NCI-H2227 (cell line): ENCODE data around the gene CD180.

Source experiments
- DNase-seq: peaks from one replicate; lab custom pipeline; 2025; ENCODE audit not compliant: unreplicated experiment; lab: John Stamatoyannopoulos, UW

Gene CD180

GRCh38 chr5:67196537-67197059, at the start of gene CD180:
Gene CD180, minus strand, starts transcription at chr5:67196799. Its CDS starts 158 bp downstream, at chr5:67196641.
- no peak for DNase-seq

DNA sequence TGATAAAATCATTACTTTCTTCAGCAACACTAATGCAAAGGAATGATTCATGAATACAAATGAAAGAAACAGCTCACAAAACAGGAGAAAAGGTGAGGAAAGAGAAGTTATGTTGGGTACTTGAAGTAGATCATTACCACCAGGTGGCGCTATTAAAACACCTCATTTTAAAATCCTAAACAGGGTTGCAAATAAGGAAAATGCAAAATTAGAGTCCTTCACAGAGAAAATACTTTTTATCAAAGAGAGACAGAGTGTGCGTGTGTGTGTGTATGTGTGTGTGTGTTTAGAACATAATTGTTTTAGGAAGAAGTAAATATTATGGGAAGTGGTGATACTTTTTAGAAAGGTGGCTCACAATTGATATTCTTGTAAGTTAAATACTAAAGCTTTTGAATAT, 49.5 kb upstream of the CD180 start:
- DNase-seq = peak; percentile 67

GRCh38 chr5:67245259-67245846, 48.8 kb upstream of the CD180 start:
- no peak for DNase-seq

GRCh38 chr5:67244345-67244793, 47.8 kb upstream of the CD180 start:
- no peak for DNase-seq

GRCh38 chr5:67243944-67244343, 47.3 kb upstream of the CD180 start:
- DNase-seq = no peak

- no peak for DNase-seq
These were observed 46.8 kb upstream of the CD180 start for GRCh38 chr5:67243349-67243748.

DNA sequence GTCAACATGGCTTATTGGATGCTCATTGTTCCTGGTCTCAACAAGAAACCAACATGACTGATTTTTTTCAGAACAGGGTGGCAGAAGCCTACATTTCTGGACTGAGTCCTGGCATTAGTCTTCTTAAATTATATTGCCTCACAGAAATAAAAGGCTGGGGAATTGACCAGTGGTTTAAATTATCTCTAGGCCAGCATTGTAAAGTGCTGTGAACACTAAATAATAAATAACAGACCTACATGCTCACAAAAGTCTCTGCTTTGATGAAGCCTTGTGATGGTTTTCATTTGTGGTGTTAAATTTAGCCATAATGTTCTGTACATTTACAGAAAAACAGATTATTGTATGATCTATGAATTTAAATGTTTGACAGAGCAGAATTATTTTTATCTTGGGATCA, 44.7 kb upstream of the CD180 start:
- DNase-seq = no peak

DNA sequence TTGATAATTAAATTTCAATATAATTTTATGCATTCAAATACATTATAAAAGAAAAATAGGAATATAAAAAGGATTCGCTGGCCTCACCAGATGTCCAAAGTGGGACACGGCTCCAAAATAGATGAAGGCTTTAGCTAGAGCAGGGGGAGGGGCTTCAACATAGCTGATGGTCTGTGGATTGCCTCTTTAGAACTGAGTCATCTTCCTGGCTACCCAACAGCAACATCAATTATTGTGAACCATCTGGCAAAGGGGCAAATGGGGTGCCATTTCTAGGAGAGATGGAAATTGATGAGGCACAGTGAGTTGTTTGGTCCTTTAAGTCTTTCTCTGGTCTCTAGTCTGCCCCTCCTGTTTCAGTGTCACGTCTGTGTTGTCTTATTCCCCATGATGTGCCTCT, 44.2 kb upstream of the CD180 start:
- DNase-seq = no peak

- DNase-seq = no peak
These were observed 43.5 kb upstream of the CD180 start for GRCh38 chr5:67240065-67240464.

- DNase-seq = no peak
These were observed 41.6 kb upstream of the CD180 start for GRCh38 chr5:67238191-67238590.

- DNase-seq = no peak
These were observed 39.0 kb upstream of the CD180 start for GRCh38 chr5:67235399-67236110.

- no peak for DNase-seq
These were observed 38.1 kb upstream of the CD180 start for GRCh38 chr5:67234671-67235176.

DNA sequence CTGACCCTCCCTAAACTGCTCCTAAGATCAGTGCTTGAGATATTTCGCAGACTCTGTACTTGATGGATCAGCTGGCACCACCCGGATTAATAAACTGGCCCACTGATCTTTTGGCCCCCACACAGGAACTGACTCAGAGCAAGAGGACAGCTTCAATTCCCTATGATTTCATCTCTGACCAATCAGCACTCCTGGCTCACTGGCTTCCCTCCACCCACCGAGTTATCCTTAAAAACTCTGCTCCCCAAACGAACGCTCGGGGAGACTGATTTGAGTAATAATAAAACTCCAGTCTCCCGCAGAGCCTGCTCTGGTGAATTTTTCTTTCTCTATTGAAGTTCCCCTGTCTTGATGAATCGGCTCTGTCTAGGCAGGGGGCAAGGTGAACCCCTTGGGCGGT, 36.5 kb upstream of the CD180 start:
- DNase-seq = no peak

- no peak for DNase-seq
These were observed 26.6 kb upstream of the CD180 start for GRCh38 chr5:67223211-67223610.

DNA sequence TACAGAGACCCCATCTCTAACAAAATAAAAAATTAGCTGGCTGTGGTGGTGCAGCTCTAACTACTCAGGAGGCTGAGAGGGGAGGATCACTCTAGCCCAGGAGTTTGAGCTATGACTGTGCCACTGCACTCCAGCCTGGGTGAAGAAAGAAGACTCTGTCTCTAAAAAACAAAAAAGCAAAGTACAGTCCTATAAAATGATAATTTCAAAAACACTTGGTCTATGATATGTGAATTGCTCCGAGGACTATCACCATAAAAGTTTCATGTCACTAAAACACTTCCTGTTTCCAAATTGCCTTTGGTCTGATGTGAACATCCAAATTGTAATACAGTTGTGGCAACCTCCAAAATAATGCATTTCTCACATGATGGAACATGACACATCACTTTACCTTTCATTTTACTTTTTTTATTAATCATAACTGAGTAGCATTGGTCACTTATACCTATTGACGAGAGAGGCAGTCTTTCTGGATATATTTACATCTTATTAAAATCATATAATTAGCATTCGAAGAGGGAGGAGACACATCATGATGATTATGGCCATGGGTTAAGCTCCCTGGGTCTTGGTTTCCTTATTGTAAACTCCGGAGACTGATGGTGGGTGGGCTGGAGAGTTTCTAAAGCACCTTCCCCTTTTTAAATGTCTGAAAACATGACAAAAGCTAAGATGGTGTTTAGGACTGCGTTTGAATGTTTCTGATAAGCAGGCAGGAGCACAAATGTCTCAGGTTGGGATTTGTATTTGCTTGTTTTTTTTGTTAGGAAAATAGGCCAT, 25.8 kb upstream of the CD180 start:
- DNase-seq = no peak

DNA sequence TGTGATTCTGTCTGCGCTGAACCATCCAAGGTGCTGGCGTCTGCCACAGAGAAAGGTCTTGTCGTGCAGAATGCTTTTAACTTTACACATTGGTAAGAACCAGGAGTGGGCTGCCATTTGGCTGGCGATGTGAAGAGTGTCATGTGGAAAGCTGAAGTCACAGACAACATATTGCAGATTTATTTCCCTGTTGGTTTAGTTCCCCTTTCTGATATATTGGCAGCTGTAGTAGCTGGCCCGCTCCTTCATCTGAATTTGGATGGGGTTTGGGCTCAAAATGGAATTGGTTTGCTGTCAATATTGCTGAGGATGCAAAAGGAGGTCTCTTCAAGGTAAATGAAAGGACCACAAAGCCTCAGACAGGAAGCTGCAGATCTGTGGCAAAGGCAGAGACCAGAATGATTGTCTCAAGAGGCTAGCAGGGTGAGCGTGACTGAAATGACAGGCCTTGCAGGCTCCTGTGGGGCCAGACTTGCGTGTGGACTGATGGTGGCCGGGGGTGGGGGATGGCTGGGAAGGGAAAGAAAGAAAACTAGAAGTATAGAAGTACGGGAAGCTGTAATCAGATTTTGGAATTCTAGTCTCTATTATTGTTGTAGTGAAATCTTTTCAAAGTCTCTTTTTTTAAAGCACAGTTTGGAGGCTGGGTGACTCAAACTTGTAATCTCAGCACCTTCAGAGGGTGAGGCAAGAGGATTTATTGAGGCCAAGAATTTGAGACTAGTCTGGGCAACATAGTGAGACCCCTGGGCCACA, 25.1 kb upstream of the CD180 start:
- no peak for DNase-seq

GRCh38 chr5:67216564-67216963, 20.0 kb upstream of the CD180 start:
- no peak for DNase-seq

DNA sequence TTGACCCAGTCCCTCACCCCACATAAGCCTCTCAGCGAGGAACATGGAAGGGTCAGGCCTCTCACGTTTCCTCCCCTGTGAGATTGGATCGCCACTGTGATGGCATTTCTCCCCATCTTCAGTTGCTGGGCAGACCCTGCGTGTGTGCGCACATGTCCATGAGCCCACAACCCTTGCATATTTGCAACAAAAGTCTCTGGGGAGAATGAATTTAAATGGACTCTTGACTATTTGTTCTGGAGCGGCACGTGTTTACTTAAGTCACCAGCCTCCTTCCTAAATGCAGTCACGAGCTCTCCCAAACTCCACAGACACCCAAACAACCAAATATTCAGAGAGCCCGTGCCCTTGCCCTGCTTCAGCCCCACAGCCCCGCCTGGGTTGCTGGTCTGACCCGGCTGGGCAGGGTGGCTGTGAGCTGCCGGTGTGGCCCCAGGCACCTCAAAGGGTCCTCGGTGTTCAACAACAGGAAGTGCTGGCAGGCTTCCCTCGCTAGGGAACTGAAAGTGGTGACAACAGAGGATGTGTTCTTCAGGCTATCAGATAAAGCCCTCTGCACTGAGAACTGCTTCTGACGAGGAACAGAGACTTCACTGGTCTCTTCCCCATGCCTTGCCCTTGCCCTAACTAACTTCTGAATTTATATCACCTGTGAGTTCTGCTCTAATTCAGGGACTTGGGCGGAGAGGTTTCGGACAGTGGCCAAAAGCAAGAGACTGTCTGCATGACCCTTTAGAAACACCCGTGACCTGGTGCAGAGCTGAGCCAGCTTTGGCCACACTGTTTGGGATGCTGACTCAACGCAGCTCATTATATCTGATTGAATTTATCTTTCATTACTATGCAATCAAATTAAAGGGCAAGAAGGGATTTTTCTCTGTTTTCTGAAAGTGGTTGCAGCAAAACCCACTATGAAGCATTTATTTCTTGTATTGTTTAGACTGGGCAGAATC, 19.2 kb upstream of the CD180 start:
- no peak for DNase-seq

GRCh38 chr5:67214707-67215447, 18.3 kb upstream of the CD180 start:
- DNase-seq = no peak
